Neuronal stem cell (in vitro differentiated cells): ENCODE data around the gene GPR151.
A peak's percentile ranks its signal among the peaks of the same experiment; 100 is the strongest.

Experiments
- DNase-seq: peaks from one replicate; pipeline ENCODE4 v3.0.0-alpha.2; 2013; ENCODE audit warnings: low spot score
- H2AFZ ChIP-seq: one replicate; pipeline ENCODE4 v1.6.1; 2013; ENCODE audit warnings: mild to moderate bottlenecking, low read length, inconsistent platforms
- H2AK5ac ChIP-seq: 2 replicates; pipeline ENCODE4 v1.6.1; 2013; ENCODE audit warnings: low read depth, mild to moderate bottlenecking, inconsistent platforms, low read length, moderate library complexity, mixed read lengths
- H2BK120ac ChIP-seq: 2 replicates; pipeline ENCODE4 v1.6.1; 2013; ENCODE audit warnings: low read depth, mild to moderate bottlenecking, inconsistent platforms, low read length, moderate library complexity, mixed read lengths
- H2BK12ac ChIP-seq: one replicate; pipeline ENCODE4 v1.6.1; 2013; ENCODE audit warnings: low read length, inconsistent platforms
- H2BK15ac ChIP-seq: 2 replicates; pipeline ENCODE4 v1.6.1; 2013; ENCODE audit warnings: mild to moderate bottlenecking, low read length, inconsistent platforms, mixed read lengths
- H2BK5ac ChIP-seq: one replicate; pipeline ENCODE4 v1.6.1; 2013; ENCODE audit warnings: inconsistent platforms, mild to moderate bottlenecking, low read length, moderate library complexity
- H3K14ac ChIP-seq: one replicate; pipeline ENCODE4 v1.6.1; 2013; ENCODE audit warnings: low read length, inconsistent platforms
- H3K18ac ChIP-seq: 2 replicates; pipeline ENCODE4 v1.6.1; 2013; ENCODE audit warnings: low read length, inconsistent platforms
- H3K23ac ChIP-seq: 2 replicates; pipeline ENCODE4 v1.6.1; 2013; ENCODE audit warnings: low read depth, mild to moderate bottlenecking, mixed read lengths, low read length, inconsistent platforms; ENCODE audit not compliant: poor library complexity
- H3K27ac ChIP-seq: replicated peaks from 3 replicates; pipeline ENCODE4 v1.5.1; 2013; ENCODE audit warnings: low read length, inconsistent platforms
- H3K27me3 ChIP-seq, 3 experiments: 2 replicates each; pipeline ENCODE4 v1.6.1; 2013; ENCODE audit warnings: low read length in 3 of 3, mild to moderate bottlenecking in 2 of 3, inconsistent platforms in 1 of 3, low read depth in 1 of 3, mixed read lengths in 1 of 3, moderate library complexity in 1 of 3; ENCODE audit not compliant: control insufficient read depth in 3 of 3, insufficient read depth in 3 of 3
- H3K36me3 ChIP-seq, 2 donors: replicated peaks in 1 of 2; 2 replicates each; pipeline ENCODE4 v1.6.1; 2013; ENCODE audit warnings: low read length in 2 of 2; ENCODE audit not compliant: control insufficient read depth in 2 of 2, insufficient read depth in 2 of 2
- H3K4ac ChIP-seq: 2 replicates; pipeline ENCODE4 v1.6.1; 2013; ENCODE audit warnings: inconsistent platforms, mild to moderate bottlenecking, low read length, moderate library complexity
- H3K4me1 ChIP-seq, 2 donors: 1 replicate in 1 of 2; 2 replicates in 1 of 2; pipeline ENCODE4 v1.6.1; 2013; ENCODE audit warnings: low read length in 2 of 2, low read depth in 1 of 2; ENCODE audit not compliant: control insufficient read depth in 2 of 2, insufficient read depth in 1 of 2
- H3K4me2 ChIP-seq: one replicate; pipeline ENCODE4 v1.6.1; 2013; ENCODE audit warnings: mild to moderate bottlenecking, low read length, inconsistent platforms; ENCODE audit not compliant: insufficient read depth, poor library complexity, severe bottlenecking
- H3K4me3 ChIP-seq, 2 donors: 2 replicates each; pipeline ENCODE4 v1.5.1; 2013; ENCODE audit warnings: low read length in 2 of 2, mild to moderate bottlenecking in 2 of 2, inconsistent platforms in 1 of 2, moderate library complexity in 1 of 2
- H3K79me1 ChIP-seq: one replicate; pipeline ENCODE4 v1.6.1; 2013; ENCODE audit warnings: low read depth, mild to moderate bottlenecking, inconsistent platforms, low read length, moderate library complexity
- H3K9ac ChIP-seq: one replicate; pipeline ENCODE4 v1.6.1; 2013; ENCODE audit warnings: mild to moderate bottlenecking, low read depth, low read length, inconsistent platforms; ENCODE audit not compliant: poor library complexity
- H3K9me3 ChIP-seq, 2 donors: replicated peaks in 1 of 2; 2 replicates each; pipeline versions ENCODE3 to v1.6.1; 2013; ENCODE audit warnings: low read length in 2 of 2, mild to moderate bottlenecking in 2 of 2, inconsistent platforms in 1 of 2, low read depth in 1 of 2, mixed read lengths in 1 of 2, moderate library complexity in 1 of 2; ENCODE audit not compliant: control insufficient read depth in 2 of 2, insufficient read depth in 1 of 2
- H4K8ac ChIP-seq: one replicate; pipeline ENCODE4 v1.6.1; 2013; ENCODE audit warnings: low read depth, mild to moderate bottlenecking, inconsistent platforms, low read length, moderate library complexity
- H4K91ac ChIP-seq: one replicate; pipeline ENCODE4 v1.6.1; 2013; ENCODE audit warnings: low read length, low read depth, mild to moderate bottlenecking, inconsistent platforms; ENCODE audit not compliant: poor library complexity
- WGBS, 2 donors: extraction: QIAGEN DNeasy Blood & Tissue Kit; methylation state at CpG; one replicate each; pipeline ENCODE4 v1.1.7; 2013; ENCODE audit warnings: missing lambda C conversion rate in 2 of 2, mixed read lengths in 1 of 2; ENCODE audit not compliant: insufficient read length in 2 of 2, insufficient replicate concordance in 1 of 2; ENCODE audit errors: extremely low coverage in 2 of 2; 5-methylcytosine and 5-hydroxymethylcytosine counted together

The GPR151 gene

GRCh38 chr5:146548781-146549449 is 32.9 kb upstream of the GPR151 start:
- DNase-seq = no peak
- no peak overlapping the region for H3K9ac ChIP-seq

DNA sequence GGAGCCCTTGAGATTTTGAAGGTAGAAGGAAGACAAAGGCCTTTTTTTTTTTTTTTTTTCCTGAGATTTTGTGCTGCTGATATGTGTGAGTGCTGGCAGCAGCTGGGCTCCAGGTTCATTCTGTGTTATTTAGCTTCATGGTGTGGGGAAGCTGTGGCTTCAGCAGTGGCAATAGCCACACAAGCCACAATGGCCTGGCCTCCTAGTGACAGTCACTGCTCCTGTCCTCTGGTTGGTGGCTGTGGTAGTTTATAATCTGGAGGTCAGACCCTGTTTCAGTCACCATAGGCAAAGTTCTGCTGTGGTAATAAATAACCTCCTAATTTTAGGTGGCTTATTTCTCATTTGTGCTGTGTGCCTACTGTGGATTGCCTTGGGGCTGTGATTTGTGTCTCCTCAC is 28.2 kb upstream of the GPR151 start:
- no peak overlapping the region for H3K4me2 ChIP-seq
- no peaks in the 10 kb centered on the region for H3K9me3 ChIP-seq
- no peak overlapping the region for H2BK5ac ChIP-seq
- H3K27me3 ChIP-seq = no peaks in the 10 kb centered on the region
- no peak for DNase-seq
- no peak overlapping the region for H3K27ac ChIP-seq
- no peak overlapping the region for H2AK5ac ChIP-seq
- H3K4ac ChIP-seq = no peak overlapping the region
- no peak overlapping the region for H3K14ac ChIP-seq
- H3K4me3 ChIP-seq = no peak overlapping the region
- H2BK120ac ChIP-seq = no peak overlapping the region
- no peak overlapping the region for H2BK12ac ChIP-seq
- no peak overlapping the region for H2AFZ ChIP-seq
- H3K9ac ChIP-seq = no peak overlapping the region
- no peak overlapping the region for H4K8ac ChIP-seq
- peaks cover 0 to 3% of the 10 kb centered on the region in 2 donors for H3K4me1 ChIP-seq
- H3K79me1 ChIP-seq = no peaks in the 10 kb centered on the region
- no peak overlapping the region for H2BK15ac ChIP-seq
- no peak overlapping the region for H4K91ac ChIP-seq
- H3K18ac ChIP-seq = no peak overlapping the region
- H3K36me3 ChIP-seq = no peaks in the 10 kb centered on the region
- H3K23ac ChIP-seq = no peak overlapping the region

More at GRCh38 chr5:146548781-146549449, 32.9 kb upstream of the GPR151 start:
- Histone ChIP-seq H3K23ac (no peak overlapping the region), H4K91ac (no peak overlapping the region), H3K27me3 (no peaks in the 10 kb centered on the region), H3K4me2 (no peak overlapping the region), H2BK15ac (no peak overlapping the region), H3K36me3 (no peaks in the 10 kb centered on the region), H2AFZ (no peak overlapping the region), H3K27ac (no peak overlapping the region), H3K14ac (no peak overlapping the region), H3K4ac (no peak overlapping the region), H2BK5ac (no peak overlapping the region), H3K4me1 (no peaks in the 10 kb centered on the region), H3K79me1 (no peaks in the 10 kb centered on the region), H3K18ac (no peak overlapping the region), H3K4me3 (no peak overlapping the region), H3K9me3 (no peaks in the 10 kb centered on the region), H2AK5ac (no peak overlapping the region), H4K8ac (no peak overlapping the region), H2BK12ac (no peak overlapping the region), H2BK120ac (no peak overlapping the region)
- no CpG with 5 or more reads among the region's 2 CpGs for WGBS, 2 donors

- Histone ChIP-seq H3K4ac (no peak overlapping the region), H3K79me1 (peaks cover 2% of the 10 kb centered on the region), H3K4me1 (peaks cover 0 to 3% of the 10 kb centered on the region in 2 donors), H3K4me2 (no peak overlapping the region), H3K23ac (no peak overlapping the region), H2BK15ac (no peak overlapping the region), H2BK120ac (no peak overlapping the region), H3K14ac (no peak overlapping the region), H3K4me3 (no peak overlapping the region), H4K91ac (no peak overlapping the region), H3K27me3 (no peaks in the 10 kb centered on the region), H2BK5ac (no peak overlapping the region), H3K18ac (no peak overlapping the region), H3K36me3 (no peaks in the 10 kb centered on the region), H4K8ac (no peak overlapping the region), H2AFZ (no peak overlapping the region), H3K27ac (no peak overlapping the region), H3K9ac (no peak overlapping the region), H2AK5ac (no peak overlapping the region), H2BK12ac (no peak overlapping the region), H3K9me3 (no peaks in the 10 kb centered on the region)
- no CpG with 5 or more reads among the region's 16 CpGs for WGBS, 2 donors
- peak; percentile 58 for DNase-seq
Observed at GRCh38 chr5:146541958-146542849, 26.2 kb upstream of the GPR151 start.

DNA sequence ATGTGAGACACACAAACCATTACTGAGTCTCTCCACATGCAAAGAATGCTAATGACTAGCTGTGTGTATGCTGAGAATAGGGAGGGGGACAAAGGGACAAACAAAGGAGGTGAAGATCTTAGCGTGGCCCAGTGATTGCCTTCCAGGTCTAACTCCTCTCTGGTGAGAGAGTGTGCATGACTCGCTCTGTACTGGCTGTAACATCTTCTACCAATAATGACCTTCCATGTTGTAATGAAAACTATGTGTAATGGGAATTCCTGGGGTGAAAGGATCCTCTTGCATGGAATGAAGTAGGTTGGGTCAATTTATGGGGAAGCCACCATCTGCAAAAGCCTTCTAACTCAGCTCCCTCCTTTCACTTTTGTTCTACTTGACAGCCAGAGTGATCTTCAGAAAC is 24.4 kb upstream of the GPR151 start:
- Histone ChIP-seq H3K79me1 (peaks cover 2% of the 10 kb centered on the region), H3K14ac (no peak overlapping the region), H3K27ac (no peak overlapping the region), H2AK5ac (no peak overlapping the region), H3K4me3 (no peak overlapping the region), H3K9me3 (no peaks in the 10 kb centered on the region), H4K8ac (no peak overlapping the region), H2BK15ac (no peak overlapping the region), H3K9ac (no peak overlapping the region), H3K4ac (no peak overlapping the region), H2BK12ac (no peak overlapping the region), H2BK120ac (no peak overlapping the region), H2AFZ (no peak overlapping the region), H4K91ac (no peak overlapping the region), H3K4me1 (peaks cover 0 to 3% of the 10 kb centered on the region in 2 donors), H3K36me3 (no peaks in the 10 kb centered on the region), H3K27me3 (no peaks in the 10 kb centered on the region), H3K23ac (no peak overlapping the region), H2BK5ac (no peak overlapping the region), H3K18ac (no peak overlapping the region), H3K4me2 (no peak overlapping the region)
- WGBS, 2 donors = no CpG with 5 or more reads among the region's 2 CpGs
- DNase-seq = no peak
